Fibroblast of villous mesenchyme (primary cell): ENCODE measurements around the gene NT5C2. TPM values are rescaled to one million over a fixed set of nuclear protein-coding genes. Genes with fewer than 3 reads are reported as not detected.
A peak's percentile ranks its signal among the peaks of the same experiment; 100 is the strongest.
"Not testable (repeated sequence)": the region's sequence is repeated elsewhere in the genome, so short reads cannot be mapped to it uniquely, and the experiment has no call there.

Experiments used
- DNase-seq: peaks from one replicate; pipeline ENCODE4 v3.0.0-alpha.2; 2010; ENCODE audit warnings: low read depth
- H3K4me3 ChIP-seq: 2 replicates; pipeline ENCODE4 v1.5.1; 2011; ENCODE audit warnings: low read depth, mild to moderate bottlenecking, low read length
- total RNA-seq: library from RNA; depleted of rRNA; stranded (reverse); fragments of >200 nt; gene quantifications from 2 replicates; pipeline ENCODE4 v1.2.3, GENCODE V29; 2012
- TF ChIP-seq, protein P1 (sequence below): IDR thresholded peaks from 2 replicates; pipeline ENCODE4 v1.5.1; 2012; ENCODE audit warnings: low read depth, mild to moderate bottlenecking, low read length; ENCODE audit not compliant: insufficient read depth

Gene NT5C2
- total RNA-seq, 1 donor = 92.0 TPM

DNA sequence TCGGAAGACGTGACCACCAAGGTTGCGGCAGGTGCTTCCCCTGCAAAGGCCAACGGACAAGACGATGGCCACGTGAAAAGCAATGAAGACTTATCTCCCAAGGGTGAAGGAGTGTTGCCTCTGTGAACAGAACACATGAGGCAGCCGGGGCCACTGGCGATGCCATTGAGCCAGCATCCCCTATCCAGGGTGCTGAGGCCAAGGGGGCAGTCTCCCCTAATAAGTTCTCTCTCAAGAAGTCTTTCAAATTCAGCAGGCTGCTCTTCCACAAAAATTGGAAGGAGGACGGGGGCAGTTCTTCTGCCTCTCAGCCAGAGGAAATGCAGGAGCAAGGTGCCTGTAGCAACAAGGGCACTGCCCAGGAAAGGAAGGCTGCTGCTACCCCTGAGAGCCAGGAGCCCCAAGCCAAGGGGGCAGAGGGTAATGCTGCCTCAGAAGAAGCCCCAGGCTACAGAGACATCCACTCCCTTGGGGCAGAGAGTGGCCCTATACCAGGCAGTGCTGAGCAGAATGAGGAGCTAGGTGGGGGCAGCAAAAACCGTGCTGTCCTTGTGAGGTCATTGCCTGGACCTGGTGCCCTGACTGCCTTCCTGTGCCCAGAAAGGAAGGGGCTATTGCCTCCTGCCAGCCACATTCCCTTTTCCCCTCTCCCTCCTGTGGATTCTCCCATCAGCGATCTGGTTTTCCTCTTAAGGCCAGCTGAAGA, 17.3 kb downstream of the NT5C2 start:
- TF ChIP-seq, protein P1, sequence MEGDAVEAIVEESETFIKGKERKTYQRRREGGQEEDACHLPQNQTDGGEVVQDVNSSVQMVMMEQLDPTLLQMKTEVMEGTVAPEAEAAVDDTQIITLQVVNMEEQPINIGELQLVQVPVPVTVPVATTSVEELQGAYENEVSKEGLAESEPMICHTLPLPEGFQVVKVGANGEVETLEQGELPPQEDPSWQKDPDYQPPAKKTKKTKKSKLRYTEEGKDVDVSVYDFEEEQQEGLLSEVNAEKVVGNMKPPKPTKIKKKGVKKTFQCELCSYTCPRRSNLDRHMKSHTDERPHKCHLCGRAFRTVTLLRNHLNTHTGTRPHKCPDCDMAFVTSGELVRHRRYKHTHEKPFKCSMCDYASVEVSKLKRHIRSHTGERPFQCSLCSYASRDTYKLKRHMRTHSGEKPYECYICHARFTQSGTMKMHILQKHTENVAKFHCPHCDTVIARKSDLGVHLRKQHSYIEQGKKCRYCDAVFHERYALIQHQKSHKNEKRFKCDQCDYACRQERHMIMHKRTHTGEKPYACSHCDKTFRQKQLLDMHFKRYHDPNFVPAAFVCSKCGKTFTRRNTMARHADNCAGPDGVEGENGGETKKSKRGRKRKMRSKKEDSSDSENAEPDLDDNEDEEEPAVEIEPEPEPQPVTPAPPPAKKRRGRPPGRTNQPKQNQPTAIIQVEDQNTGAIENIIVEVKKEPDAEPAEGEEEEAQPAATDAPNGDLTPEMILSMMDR = no peak
- H3K4me3 ChIP-seq = no peak overlapping the region
- no peak for DNase-seq

DNA sequence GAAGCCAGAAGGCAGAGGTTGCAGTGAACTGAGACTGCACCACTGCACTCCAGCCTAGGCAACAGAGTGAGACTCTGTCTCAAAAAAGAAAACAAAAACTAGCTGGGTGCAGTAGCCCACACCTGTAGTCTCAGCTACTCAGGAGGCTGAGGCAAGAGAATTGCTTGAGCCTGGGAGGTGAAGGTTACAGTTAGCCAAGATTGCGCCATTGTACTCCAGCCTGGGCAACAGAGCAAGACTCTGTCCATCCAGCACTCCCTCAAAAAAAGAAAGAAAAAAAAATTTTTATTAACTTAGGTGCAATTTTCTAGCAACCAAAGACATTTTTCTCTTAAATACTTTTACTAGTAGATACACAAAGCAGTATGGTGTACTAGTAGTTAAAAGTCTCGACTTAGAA, 18.7 kb downstream of the NT5C2 start:
- not testable (repeated sequence) for H3K4me3 ChIP-seq, DNase-seq

DNA sequence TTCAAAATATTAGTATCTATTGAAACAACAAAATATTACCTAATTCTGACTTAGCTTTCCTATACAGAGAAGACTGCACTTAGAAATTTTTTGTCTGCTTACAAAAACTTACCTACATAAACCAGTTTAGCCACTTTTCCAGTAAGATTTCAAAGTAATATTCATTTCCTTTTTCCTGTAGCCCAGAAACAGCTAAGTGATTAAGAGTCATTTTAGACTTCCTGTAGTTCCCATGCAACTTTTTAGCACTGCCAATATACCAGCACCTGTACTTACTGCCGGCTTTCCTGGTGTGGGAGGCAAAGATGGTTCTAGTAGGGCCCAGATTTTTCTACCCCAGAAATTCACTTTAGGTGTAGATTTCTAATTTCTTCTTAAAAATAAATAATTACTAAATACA, 21.8 kb downstream of the NT5C2 start:
- no peak for DNase-seq
- TF ChIP-seq, protein P1 = no peak
- H3K4me3 ChIP-seq = no peak overlapping the region

DNA sequence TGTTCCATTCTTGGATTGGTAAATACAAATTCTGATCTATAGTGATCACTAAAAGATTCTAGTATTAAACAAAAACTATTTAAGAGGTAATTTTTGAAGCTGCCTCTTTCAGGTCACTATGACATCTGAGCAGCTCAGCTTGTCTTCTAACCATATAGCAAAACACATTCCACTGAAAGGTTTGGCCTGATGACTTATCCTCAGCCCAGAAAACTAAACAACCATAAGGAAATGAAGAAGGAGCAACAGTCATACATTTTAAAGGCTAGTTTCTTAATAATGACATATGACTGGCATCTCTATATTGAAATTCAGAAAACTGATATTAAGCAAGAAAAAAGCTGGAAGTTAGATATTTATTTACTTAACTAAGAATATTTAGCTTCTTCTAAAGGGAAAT, 24.6 kb downstream of the NT5C2 start:
- no peak overlapping the region for H3K4me3 ChIP-seq
- TF ChIP-seq, protein P1 = no peak
- DNase-seq = peak; percentile 34

DNA sequence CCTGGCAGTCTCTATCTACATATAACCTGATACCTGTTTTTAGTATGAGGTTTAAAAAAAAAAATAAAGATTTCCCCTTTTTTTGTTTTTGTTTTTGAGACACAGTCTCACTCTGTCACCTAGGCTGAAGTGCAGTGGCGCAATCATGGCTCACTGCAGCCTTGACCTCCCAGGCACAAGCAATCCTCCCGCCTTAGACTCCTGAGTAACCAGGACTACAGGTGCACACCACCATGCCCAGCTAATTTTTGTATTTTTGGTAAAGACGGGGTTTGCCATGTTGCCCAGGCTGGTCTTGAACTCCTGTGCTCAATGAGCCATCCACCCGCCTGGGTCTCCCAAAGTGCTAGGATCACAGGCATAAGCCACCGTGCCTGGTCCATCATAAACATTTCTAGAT, 25.5 kb downstream of the NT5C2 start:
- not testable (repeated sequence) for DNase-seq, H3K4me3 ChIP-seq

DNA sequence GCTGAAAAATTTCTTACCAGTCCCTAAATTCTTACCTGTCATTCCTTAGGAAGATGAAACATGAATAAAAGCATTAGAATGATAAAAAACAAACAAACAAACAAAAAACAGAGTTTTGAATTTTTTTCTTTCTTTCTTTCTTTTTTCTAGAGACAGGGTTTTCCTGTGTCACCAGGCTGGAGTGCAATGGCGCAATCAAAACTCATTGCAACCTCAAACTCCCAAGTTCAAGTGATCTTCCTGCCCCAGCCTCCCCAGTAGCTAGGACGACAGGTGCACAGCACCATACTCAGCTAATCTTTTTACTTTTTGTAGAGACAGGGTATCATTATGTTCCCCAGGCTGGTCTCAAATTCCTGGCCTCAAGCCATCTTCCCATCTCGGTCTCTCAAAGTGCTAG, 26.5 kb downstream of the NT5C2 start:
- no peak for DNase-seq
- TF ChIP-seq, protein P1 = no peak
- H3K4me3 ChIP-seq = no peak overlapping the region

DNA sequence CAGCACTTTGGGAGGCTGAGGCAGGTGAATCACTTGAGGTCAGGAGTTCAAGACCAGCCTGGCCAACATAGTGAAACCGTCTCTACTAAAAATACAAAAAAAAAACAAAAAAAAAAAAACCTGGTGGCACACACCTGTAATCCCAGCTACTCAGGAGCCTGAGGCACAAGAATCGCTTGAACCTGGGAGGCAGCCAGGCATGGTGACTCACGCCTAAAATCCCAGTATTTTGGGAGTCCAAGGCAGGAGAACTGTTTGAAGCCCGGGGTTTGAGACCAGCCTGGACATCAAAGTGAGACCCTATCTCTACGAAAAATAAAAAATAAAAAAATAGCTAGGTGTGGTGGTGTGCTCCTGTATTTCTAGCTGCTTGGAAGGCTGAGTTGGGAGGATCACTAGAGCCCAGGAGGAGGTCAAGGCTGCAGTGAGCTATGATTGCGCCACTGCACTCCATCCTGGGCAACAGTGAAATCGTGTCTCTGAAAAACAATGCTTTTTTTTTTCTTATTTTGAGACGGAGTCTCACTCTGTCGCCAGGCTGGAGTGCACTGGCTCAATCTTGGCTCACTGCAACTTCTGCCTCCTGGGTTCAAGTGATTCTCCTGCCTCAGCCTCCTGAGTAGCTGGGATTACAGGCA, 29.2 kb downstream of the NT5C2 start:
- not testable (repeated sequence) for DNase-seq, H3K4me3 ChIP-seq

DNA sequence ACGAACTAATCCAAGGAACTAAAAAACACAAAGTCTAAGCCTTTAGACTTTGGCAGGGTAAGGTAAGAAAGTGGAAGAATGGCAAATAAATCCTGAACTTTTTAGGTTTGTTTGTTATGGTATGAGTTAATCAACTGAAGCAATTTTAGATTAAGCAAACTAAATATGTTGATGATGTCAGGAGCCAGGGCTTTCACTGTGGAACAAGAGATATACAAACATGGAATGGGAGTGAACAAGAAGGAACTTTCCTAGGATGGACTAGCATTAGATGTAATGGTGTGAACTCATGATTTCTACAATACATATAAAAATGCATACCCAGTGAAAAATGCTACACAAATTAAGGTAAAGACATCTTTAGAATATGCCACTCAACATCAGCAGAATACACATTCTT, 35.8 kb downstream of the NT5C2 start:
- DNase-seq = peak; percentile 42
- H3K4me3 ChIP-seq = no peak overlapping the region
- TF ChIP-seq, protein P1 = no peak
